Superior temporal gyrus (tissue), 1 donor: Measurements from ENCODE around the gene GSTO1.

Experiments
- DNase-seq: peaks from one replicate; pipeline ENCODE4 v3.0.0-alpha.2; 2016; ENCODE audit errors: extremely low spot score

GSTO1 gene

GRCh38 chr10:104304927-104305326 lies 50.2 kb downstream of the GSTO1 start:
- no peak for DNase-seq

GRCh38 chr10:104306897-104307296 lies 52.2 kb downstream of the GSTO1 start:
- DNase-seq: no peak

GRCh38 chr10:104307576-104308438 lies 53.1 kb downstream of the GSTO1 start:
- DNase-seq: no peak

GRCh38 chr10:104308439-104308903 lies 53.8 kb downstream of the GSTO1 start:
- DNase-seq: no peak

GRCh38 chr10:104309980-104310978 lies 55.6 kb downstream of the GSTO1 start:
- no peak for DNase-seq

GRCh38 chr10:104311184-104311720 lies 56.6 kb downstream of the GSTO1 start:
- DNase-seq: no peak

- DNase-seq: no peak
Measured at GRCh38 chr10:104314591-104315485, 60.1 kb downstream of the GSTO1 start.

GRCh38 chr10:104315486-104315921 lies 60.8 kb downstream of the GSTO1 start:
- no peak for DNase-seq

- no peak for DNase-seq
Measured at GRCh38 chr10:104316321-104317099, 61.8 kb downstream of the GSTO1 start.
